Mesodermal cell (in vitro differentiated cells): Measurements from ENCODE around the gene F8A1.
"Not testable (repeated sequence)": the region's sequence is repeated elsewhere in the genome, so short reads cannot be mapped to it uniquely, and the experiment has no call there.

ENCODE experiments used
- H3K27ac ChIP-seq: 2 replicates; pipeline ENCODE4 v1.7.0; 2013; ENCODE audit warnings: mild to moderate bottlenecking, low read depth, low read length, moderate library complexity; ENCODE audit not compliant: severe bottlenecking
- H3K36me3 ChIP-seq: 2 replicates; pipeline ENCODE4 v1.7.1; 2013; ENCODE audit warnings: mild to moderate bottlenecking, low read length, moderate library complexity; ENCODE audit not compliant: control insufficient read depth, insufficient read depth
- H3K4me1 ChIP-seq: one replicate; pipeline ENCODE4 v1.7.1; 2013; ENCODE audit warnings: mild to moderate bottlenecking, low read length; ENCODE audit not compliant: insufficient read depth, control insufficient read depth, poor library complexity, severe bottlenecking
- H3K4me3 ChIP-seq: 2 replicates; pipeline ENCODE4 v1.7.0; 2013; ENCODE audit warnings: low read length, control low read depth, mild to moderate bottlenecking; ENCODE audit not compliant: insufficient read depth, poor library complexity, severe bottlenecking; ENCODE audit errors: extremely low read depth
- H3K9me3 ChIP-seq: 2 replicates; pipeline ENCODE4 v1.7.1; 2013; ENCODE audit warnings: mild to moderate bottlenecking, low read length, moderate library complexity; ENCODE audit not compliant: control insufficient read depth
- WGBS, 2 experiments: methylation state at CpG; one replicate each; pipeline ENCODE4 v1.1.5; 2013; ENCODE audit warnings: missing lambda C conversion rate in 2 of 2; ENCODE audit not compliant: insufficient coverage in 2 of 2; 5-methylcytosine and 5-hydroxymethylcytosine counted together

The F8A1 gene

DNA sequence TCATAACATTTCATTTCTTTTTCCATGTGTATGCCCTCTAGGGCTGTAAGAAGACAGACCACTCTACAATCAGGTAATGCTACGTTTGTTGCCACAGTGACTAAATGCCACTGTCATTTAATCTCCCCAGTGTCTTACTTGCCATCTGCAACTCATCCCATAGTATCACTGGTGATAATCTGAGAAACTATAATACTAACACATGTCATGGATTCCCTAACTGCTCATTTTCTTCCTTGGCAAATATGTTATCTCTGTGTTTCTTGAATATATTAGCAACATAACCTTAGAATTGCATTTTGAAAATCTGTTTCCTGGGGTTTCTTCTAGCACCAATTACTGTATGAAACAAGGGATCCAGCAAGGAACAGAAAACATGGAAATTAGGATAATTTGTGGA is 6.1 kb downstream of the F8A1 start:
- H3K27ac ChIP-seq = no peak overlapping the region
- no peaks in the 10 kb centered on the region for H3K4me1 ChIP-seq
- H3K4me3 ChIP-seq = no peak overlapping the region
- no CpG with 5 or more reads among the region's 1 CpG for WGBS, 2 experiments
- no peaks in the 10 kb centered on the region for H3K9me3 ChIP-seq
- H3K36me3 ChIP-seq = no peaks in the 10 kb centered on the region

GRCh38 chrX:154900323-154900722 is 14.2 kb downstream of the F8A1 start:
- no peaks in the 10 kb centered on the region for H3K4me1 ChIP-seq
- no peak overlapping the region for H3K4me3 ChIP-seq
- H3K36me3 ChIP-seq = no peaks in the 10 kb centered on the region
- 86% methylated on average over 2 of the region's 8 CpGs; no CpG with 5 or more reads in 1 of the 2 experiments for WGBS, 2 experiments
- no peak overlapping the region for H3K27ac ChIP-seq
- H3K9me3 ChIP-seq = no peaks in the 10 kb centered on the region

- Histone ChIP-seq H3K9me3 (no peaks in the 10 kb centered on the region), H3K27ac (no peak overlapping the region), H3K4me1 (no peaks in the 10 kb centered on the region), H3K36me3 (no peaks in the 10 kb centered on the region), H3K4me3 (no peak overlapping the region)
- 100% methylated on average over 1 of the region's 1 CpG; no CpG with 5 or more reads in 1 of the 2 experiments for WGBS, 2 experiments
Observed at GRCh38 chrX:154902408-154902807, 16.3 kb downstream of the F8A1 start.

- no peak overlapping the region for H3K4me3 ChIP-seq
- 100% methylated on average over 2 of the region's 3 CpGs; no CpG with 5 or more reads in 1 of the 2 experiments for WGBS, 2 experiments
- peaks cover 3% of the 10 kb centered on the region for H3K9me3 ChIP-seq
- no peak overlapping the region for H3K27ac ChIP-seq
- no peaks in the 10 kb centered on the region for H3K36me3 ChIP-seq
- no peaks in the 10 kb centered on the region for H3K4me1 ChIP-seq
Observed at GRCh38 chrX:154908821-154909220, 22.7 kb downstream of the F8A1 start.

DNA sequence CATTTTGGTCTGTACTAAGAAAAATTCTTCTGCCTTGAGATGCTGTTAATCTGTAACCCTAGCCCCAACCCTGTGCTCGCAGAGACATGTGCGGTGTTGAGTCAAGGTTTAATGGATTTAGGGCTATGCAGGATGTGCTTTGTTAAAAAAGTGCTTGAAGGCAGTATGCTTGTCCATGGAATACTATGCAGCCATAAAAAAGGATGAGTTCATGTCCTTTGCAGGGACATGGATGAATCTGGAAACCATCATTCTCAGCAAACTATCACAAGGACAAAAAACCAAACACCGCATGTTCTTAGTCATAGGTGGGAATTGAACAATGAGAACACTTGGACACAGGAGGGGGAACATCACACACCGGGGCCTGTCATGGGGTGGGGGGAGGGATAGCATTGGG is 23.9 kb downstream of the F8A1 start:
- H3K9me3 ChIP-seq, H3K27ac ChIP-seq, H3K36me3 ChIP-seq, H3K4me1 ChIP-seq, H3K4me3 ChIP-seq: not testable (repeated sequence)
- WGBS, 2 experiments = 94% methylated on average over 2 of the region's 4 CpGs; no CpG with 5 or more reads in 1 of the 2 experiments

GRCh38 chrX:154910528-154910927 is 24.4 kb downstream of the F8A1 start:
- 100% methylated on average over 2 of the region's 11 CpGs; no CpG with 5 or more reads in 1 of the 2 experiments for WGBS, 2 experiments
- not testable (repeated sequence) for H3K27ac ChIP-seq, H3K4me1 ChIP-seq, H3K4me3 ChIP-seq, H3K9me3 ChIP-seq, H3K36me3 ChIP-seq

DNA sequence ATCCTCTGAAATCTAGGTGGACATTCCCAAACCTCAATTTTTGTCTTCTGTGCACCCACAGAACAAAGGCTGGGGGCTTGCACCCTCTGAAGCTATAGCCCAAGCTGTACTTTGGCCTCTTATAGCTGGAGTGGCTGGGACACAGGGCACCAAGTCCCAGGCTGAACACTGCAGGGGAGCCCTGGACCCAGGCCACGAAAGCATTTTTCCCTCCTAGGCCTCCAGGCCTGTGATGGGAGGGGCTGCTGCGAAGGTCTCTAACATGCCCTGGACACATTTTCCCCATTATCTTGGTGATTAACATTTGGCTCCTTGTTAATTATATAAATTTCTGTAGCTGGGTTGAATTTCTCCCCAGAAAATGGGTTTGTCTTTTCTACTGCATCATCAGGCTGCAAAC is 27.9 kb downstream of the F8A1 start:
- no peak overlapping the region for H3K27ac ChIP-seq
- peaks cover 3% of the 10 kb centered on the region for H3K9me3 ChIP-seq
- no peak overlapping the region for H3K4me3 ChIP-seq
- H3K4me1 ChIP-seq = no peaks in the 10 kb centered on the region
- no peaks in the 10 kb centered on the region for H3K36me3 ChIP-seq
- WGBS, 2 experiments = no CpG with 5 or more reads among the region's 2 CpGs

DNA sequence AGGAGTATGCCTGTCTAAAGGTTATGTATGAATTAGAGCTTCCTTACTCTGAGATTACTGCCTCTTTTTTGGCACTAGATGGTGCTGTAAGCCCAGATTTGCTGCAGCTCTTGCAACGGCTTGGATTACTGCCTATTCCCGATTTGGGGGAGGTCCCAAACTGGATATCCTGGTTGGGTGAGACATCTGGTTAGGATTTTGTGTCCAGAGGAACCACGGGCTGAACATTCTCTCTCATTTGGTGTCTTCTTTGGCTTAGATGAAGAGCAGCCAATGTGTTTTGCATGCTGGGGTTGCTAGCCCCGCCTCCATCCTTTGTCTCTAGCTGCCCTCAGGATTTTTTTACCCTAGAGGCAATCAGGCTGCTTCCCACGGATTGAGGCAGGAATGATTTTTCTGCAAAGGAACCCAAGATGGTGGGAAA is 31.9 kb downstream of the F8A1 start:
- Histone ChIP-seq H3K4me1 (no peaks in the 10 kb centered on the region), H3K9me3 (peaks cover 3% of the 10 kb centered on the region), H3K4me3 (no peak overlapping the region), H3K27ac (peak overlapping the region; percentile 16), H3K36me3 (no peaks in the 10 kb centered on the region)
- 12 to 14% methylated on average over 2 to 5 of the region's 5 CpGs for WGBS, 2 experiments

GRCh38 chrX:154924771-154925170 is 38.6 kb downstream of the F8A1 start:
- H3K4me3 ChIP-seq, H3K36me3 ChIP-seq, H3K27ac ChIP-seq, H3K4me1 ChIP-seq, H3K9me3 ChIP-seq: not testable (repeated sequence)
- 91 to 100% methylated on average over 1 to 4 of the region's 5 CpGs for WGBS, 2 experiments
